GM10266 (cell line): ENCODE measurements around the gene VCAN.

ENCODE experiments used
- DNase-seq: peaks from one replicate; pipeline ENCODE4 v3.0.0; 2012; ENCODE audit errors: extremely low spot score
- TF ChIP-seq, protein P1 (sequence below): IDR thresholded peaks from 2 replicates; pipeline ENCODE4 v1.5.1; 2012; ENCODE audit warnings: mild to moderate bottlenecking, low read depth; ENCODE audit not compliant: control insufficient read depth, insufficient read depth; ENCODE audit errors: missing control alignments

The VCAN gene

DNA sequence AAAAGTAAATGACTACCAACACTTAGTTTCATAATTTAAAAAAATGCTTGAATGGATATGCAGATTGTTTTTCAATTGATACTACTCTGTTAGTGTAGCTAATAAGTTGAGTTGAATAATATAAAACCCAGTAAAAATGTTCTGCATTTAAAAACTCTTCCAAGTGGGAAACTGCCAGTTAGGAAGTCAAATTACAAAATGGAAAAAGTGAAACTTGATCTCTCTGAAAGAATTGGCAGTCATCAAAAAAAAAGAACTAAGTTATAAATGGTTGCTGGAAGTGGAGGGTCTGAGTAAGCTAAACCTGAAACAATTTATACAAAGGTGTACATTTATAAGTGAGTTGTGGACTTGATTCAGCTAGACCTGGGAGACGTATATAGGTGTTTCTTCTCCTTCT is 52.4 kb downstream of the VCAN start:
- no peak for DNase-seq
- TF ChIP-seq, protein P1, sequence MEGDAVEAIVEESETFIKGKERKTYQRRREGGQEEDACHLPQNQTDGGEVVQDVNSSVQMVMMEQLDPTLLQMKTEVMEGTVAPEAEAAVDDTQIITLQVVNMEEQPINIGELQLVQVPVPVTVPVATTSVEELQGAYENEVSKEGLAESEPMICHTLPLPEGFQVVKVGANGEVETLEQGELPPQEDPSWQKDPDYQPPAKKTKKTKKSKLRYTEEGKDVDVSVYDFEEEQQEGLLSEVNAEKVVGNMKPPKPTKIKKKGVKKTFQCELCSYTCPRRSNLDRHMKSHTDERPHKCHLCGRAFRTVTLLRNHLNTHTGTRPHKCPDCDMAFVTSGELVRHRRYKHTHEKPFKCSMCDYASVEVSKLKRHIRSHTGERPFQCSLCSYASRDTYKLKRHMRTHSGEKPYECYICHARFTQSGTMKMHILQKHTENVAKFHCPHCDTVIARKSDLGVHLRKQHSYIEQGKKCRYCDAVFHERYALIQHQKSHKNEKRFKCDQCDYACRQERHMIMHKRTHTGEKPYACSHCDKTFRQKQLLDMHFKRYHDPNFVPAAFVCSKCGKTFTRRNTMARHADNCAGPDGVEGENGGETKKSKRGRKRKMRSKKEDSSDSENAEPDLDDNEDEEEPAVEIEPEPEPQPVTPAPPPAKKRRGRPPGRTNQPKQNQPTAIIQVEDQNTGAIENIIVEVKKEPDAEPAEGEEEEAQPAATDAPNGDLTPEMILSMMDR: no peak

DNA sequence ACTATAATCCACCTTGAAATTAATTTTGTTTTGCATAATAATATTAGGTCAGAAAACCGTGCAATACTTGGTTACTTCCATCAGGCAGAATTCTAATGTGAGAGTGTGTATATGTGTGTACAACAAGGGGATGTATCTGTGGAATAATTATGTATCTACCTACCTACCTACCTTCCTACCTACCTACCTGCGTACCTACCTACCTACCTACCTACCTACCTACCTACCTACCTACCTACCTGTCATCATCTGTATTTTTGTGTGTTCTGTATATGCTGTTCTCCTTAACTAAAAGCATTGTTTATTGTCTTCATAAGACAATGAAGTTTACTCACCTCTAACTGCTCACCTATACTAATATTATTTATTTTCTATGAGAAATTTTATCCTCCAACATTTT is 52.8 kb downstream of the VCAN start:
- DNase-seq: no peak
- TF ChIP-seq, protein P1: no peak

DNA sequence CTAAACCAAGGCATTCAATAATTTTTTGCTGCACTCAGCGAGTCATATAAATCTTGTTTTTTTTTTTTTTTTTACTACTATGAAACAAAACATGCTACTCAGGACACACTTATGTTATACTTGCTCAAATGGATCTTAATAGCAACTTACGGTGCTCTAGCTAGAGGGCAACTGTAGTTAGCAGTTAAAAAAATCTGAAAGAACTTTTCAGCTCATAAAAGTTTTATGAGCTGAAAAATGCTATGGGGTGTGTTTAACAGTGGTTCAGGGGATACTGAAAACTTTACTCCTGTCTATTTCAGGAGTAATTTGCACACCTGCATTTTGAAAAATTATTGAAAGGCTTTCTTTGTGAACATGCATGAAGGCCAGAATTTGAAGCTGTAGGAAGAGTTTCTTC is 53.4 kb downstream of the VCAN start:
- TF ChIP-seq, protein P1: no peak
- no peak for DNase-seq

DNA sequence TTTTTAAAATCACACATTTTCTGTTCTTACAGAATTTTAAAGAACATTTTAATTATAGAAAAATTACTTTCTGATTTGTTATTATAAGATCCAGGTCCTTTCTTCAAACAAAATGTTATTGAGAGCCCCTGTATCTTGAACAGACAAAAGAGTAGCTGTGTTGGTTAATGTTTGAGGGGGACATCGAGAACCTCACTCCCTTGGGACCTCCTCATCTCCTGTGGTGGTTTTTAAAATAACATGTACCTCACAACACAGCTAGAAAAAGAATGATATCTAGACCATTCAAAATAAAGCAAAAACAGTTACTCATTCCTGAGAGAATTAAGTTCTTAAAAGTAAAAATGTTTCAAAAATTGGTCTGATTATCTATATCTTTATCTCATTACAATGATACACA is 54.7 kb downstream of the VCAN start:
- TF ChIP-seq, protein P1: no peak
- DNase-seq: no peak

DNA sequence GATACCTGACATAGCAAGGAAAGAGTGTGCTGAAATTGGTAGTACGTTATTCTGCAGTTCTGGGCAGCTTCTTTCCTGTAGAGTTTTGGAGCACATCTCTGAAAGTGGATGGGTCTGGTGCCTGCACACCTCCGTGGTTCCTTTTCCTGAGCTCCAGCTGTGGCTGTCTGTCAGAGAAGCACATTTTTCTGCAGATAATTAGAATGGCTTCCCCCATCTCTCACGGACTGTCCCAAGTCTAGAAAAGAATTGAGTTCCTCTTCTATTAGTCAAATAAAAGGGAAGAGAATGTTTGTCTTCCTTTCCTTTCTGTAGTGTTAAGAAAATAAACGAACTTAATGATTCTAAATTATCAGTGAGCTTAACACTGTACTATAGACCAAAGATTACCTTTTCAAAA is 55.7 kb downstream of the VCAN start:
- no peak for DNase-seq
- TF ChIP-seq, protein P1: no peak

DNA sequence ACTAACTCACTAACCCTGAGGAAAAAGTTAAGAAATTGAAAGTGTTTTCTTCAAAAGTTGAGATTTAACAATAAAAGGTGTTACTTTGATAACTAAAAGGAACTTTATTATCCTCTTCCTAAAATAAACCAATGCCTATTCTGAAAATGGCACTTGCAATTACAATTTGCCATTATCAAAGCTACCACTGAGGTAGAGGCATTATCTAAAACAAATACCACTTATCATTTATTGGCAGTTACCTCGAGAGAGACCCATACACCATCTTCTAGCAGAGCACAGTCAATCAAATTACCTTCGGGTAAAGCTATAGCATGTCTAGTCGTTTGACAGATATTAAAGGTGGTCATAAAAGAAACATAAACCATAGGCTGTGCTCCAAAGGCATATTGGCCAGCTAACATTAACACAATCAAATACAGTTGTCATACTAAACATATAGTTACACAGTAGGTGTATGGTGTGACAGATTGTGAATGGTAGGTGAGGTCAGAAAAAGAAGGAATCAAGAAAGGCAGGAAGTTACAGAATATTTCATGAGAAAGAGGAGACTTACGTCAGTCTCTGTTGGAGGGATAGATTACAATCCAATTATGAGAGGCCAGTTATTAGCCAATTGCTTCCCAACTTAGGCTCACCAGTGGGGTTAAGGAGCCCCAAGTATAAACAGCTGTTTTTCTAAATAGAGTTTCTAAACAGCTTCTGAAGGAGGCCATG is 56.3 kb downstream of the VCAN start:
- TF ChIP-seq, protein P1: no peak
- DNase-seq: no peak

DNA sequence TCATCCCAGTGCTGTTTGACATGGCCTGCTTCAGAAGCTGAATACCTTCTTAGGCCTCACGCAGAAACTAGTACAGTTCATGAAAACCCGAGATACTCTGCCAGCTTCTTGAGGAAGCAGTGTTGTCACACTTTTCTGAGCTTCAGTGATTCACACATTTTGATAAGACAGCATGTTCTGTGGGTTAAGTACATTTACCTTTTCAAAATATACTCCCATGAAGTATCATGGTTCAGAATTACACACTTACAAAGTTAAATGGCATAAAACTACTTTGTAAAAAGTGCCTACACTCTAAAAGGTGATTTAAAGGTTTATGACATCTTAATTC is 56.9 kb downstream of the VCAN start:
- TF ChIP-seq, protein P1: no peak

More for the DNA sequence above, 56.9 kb downstream of the VCAN start:
- no peak for DNase-seq
